GM18507 (cell line): Measurements from ENCODE around the gene LNPK.
A peak's percentile ranks its signal among the peaks of the same experiment; 100 is the strongest.
"Not testable (repeated sequence)": the region's sequence is repeated elsewhere in the genome, so short reads cannot be mapped to it uniquely, and the experiment has no call there.

Experiments
- DNase-seq: peaks from one replicate; pipeline ENCODE4 v3.0.0; 2011; ENCODE audit warnings: low read depth; ENCODE audit not compliant: insufficient read length; ENCODE audit errors: extremely low spot score
- FAIRE-seq: peaks from 2 replicates; lab custom pipeline; 2011; peaks lifted over from hg19 to GRCh38; lab: Jason Lieb, UNC

LNPK gene

GRCh38 chr2:175981551-175981950 lies 20.5 kb downstream of the LNPK start:
- no peak for FAIRE-seq

GRCh38 chr2:175976391-175977157 lies 25.5 kb downstream of the LNPK start:
- DNase-seq: no peak
- FAIRE-seq: peak; percentile 18

More at GRCh38 chr2:175981551-175981950, 20.5 kb downstream of the LNPK start:
- DNase-seq: no peak

GRCh38 chr2:175973373-175973772 lies 28.7 kb downstream of the LNPK start:
- FAIRE-seq: no peak
- no peak for DNase-seq

- no peak for FAIRE-seq
- DNase-seq: no peak
Observed at GRCh38 chr2:175966839-175967238, 35.2 kb downstream of the LNPK start.

- DNase-seq: no peak
- FAIRE-seq: no peak
Observed at GRCh38 chr2:175965773-175966172, 36.3 kb downstream of the LNPK start.

GRCh38 chr2:175964195-175964594 lies 37.9 kb downstream of the LNPK start:
- DNase-seq (no peak), FAIRE-seq (no peak)

GRCh38 chr2:175963171-175963570 lies 38.9 kb downstream of the LNPK start:
- not testable (repeated sequence) for FAIRE-seq, DNase-seq

GRCh38 chr2:175957845-175958244 lies 44.2 kb downstream of the LNPK start:
- no peak for FAIRE-seq
- DNase-seq: no peak

DNA sequence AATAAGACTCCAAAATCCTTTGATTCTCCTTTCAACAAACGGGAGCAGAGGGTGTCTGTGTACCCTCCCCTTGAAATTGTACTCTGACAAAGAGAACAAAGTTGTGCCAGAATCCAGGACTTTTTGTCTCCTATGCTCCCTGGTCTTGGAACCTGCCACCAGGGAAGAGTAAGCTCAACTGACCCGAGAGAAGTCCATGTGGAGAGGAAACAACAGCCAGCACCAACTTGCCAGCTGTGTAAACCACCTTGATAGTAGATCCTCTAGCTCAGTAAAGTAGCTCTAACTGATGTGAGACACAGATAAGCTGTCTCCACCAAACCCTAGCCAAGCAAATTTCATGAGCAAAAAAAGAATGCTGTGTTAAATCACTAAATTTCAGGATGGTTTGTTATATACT lies 46.9 kb downstream of the LNPK start:
- FAIRE-seq (no peak), DNase-seq (no peak)

GRCh38 chr2:175950512-175950911 lies 51.6 kb downstream of the LNPK start:
- DNase-seq (no peak), FAIRE-seq (no peak)

DNA sequence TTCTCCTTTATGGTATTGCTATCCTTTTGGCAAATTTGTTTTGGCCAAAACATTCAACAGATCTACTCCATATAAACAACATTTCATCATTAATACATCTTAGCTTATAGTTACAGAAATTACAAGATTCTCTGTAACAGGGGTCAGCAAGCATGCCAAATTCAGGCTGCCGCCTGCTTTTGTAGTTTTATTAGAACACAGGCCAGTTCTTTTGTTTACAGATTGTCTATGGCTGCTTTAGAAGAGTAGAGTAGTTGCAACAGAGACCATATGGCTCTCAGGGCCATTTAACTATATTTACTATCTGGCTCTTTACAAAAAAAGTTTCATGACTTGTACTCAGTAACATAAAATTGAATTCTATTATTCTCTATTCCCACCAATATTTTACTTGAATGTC lies 53.9 kb downstream of the LNPK start:
- DNase-seq: no peak
- no peak for FAIRE-seq

- FAIRE-seq: no peak
- no peak for DNase-seq
Observed at GRCh38 chr2:175947073-175947472, 55.0 kb downstream of the LNPK start.

DNA sequence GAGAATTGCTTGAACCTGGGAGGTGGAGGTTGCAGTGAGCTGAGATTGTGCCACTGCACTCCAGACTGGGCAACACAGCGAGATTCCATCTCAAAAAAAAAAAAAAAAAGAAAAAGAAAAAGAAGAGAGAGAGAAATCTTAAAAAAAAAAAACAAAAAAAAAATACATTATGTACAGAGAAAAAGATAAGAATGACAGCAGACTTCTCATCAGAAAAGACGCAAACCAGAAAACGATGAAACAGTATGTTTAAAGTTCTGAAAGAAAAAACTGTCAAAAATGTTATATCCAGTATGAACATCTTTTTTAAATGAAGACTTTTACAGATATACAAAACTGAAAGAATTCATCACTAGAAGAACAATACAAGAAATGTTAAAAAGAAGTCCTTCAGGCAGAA lies 60.4 kb downstream of the LNPK start:
- DNase-seq (no peak), FAIRE-seq (no peak)

DNA sequence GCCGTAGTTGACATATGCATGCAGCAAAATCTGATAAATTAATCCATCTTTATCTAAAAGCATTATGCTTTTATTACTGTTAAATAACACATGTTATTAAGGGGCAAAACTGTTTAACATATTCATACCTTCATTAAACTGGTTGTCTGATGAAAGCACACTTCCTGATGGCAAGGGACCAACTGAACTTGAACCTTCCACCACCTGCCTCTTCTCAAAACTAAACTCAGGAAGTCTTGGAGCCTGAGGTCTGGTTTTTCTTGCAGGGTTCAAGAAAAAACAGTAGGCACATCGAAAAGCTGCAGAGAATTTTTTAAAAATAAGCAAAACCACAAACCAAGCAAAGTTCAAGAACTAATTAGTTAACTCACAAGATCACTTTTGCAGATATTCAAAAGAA lies 64.9 kb downstream of the LNPK start:
- DNase-seq: no peak
- FAIRE-seq: no peak

DNA sequence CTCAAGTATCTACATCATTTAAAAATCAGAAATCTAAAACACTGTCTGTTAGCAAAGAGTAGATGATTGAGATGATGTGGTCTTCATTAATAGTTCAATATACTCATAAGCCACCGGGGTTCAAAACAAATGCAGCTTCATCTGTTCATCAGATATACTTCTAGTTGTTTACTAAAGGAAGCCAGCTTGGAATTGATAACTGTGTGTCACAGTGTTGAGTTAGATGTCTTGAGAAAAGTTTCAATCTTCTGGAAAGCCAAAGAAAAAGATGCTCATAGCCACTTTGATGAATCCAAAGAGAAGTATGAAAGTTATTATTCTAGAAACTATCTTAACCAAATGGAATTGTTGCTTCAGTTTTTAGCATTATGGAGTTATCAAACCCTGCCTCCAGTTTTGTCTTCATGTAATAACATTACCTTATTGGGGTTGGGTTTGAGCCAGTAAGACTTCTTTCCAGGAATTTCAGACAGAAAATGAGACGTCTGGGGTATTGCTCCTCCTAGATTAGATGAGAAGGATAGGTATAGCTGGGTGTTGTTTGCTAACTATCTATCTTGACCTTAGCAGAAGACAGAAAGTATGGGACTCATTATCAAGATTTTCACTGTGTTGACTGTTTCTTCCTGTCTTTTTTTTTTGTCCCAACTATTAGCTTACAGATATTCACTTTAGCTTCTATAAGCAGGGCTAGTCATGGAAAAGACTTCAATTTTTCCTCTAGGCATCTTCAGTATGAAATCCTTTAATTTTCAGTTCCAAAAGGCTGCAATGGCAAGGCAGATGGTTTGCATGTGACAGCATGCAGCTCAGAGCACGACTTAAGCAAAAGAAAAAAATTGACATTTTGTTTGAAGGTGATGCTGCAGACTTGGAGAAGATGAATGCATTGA lies 66.5 kb downstream of the LNPK start:
- DNase-seq (no peak), FAIRE-seq (no peak)

GRCh38 chr2:175932675-175933074 lies 69.4 kb downstream of the LNPK start:
- FAIRE-seq: no peak
- no peak for DNase-seq

DNA sequence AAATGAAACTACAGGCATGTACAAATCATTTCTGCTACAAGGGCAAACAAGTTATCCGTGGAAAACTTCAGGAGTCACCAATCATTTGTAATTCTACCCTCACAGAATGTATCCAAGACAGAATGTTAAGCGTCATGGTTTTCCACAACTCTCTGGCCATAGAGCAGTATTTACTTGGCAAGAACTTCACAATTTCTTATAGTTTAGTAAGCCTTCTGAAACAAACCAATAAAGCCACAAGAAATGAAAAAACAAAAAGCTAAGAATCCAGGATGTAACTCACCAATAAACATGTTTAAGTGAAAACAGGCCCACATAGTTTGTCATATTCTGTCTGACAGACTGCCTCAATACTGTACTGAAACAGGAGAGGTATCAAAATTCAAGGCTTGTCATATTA lies 70.3 kb downstream of the LNPK start:
- no peak for DNase-seq

DNA sequence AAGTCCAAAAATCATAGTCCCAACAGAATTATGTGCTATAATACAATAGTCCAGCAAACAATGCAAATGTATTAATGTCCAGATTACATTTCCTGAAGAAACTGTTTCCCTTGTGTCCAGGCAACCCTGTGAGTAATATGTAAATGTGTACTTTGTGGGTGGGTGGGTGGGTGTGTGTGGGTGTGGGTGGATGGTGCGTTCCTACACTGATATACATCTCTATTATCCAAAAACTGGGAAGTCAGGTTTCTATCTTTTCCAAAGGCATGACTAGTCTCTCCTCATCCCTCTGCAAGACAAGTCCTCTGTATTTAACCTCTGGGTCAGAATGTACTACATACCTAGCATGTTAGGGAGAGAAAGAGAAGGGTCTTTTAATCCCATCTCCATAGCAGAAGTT lies 71.6 kb downstream of the LNPK start:
- FAIRE-seq: no peak
- DNase-seq: no peak

More for the DNA sequence above, 70.3 kb downstream of the LNPK start:
- FAIRE-seq: no peak

DNA sequence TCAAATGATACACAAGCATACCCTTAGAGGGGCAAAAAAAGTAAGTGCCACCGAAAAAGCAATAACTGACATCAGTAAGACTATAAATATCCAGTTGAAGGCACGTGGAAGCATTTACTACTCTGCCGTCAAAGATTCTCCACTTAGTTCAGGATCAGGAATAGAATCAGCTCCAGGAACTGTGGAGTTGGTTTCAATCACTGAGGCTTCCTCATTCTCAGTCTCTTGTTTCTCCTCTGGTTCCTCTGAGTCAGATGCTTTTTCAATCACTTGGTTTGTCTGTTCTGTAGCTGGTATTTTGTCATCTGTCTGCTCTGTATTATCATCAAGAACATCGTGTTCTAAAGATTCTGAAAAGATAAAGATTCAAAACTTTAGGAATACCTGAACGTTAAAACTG lies 72.2 kb downstream of the LNPK start:
- FAIRE-seq: no peak
- DNase-seq: no peak

GRCh38 chr2:175926272-175926671 lies 75.8 kb downstream of the LNPK start:
- DNase-seq: no peak
- no peak for FAIRE-seq

DNA sequence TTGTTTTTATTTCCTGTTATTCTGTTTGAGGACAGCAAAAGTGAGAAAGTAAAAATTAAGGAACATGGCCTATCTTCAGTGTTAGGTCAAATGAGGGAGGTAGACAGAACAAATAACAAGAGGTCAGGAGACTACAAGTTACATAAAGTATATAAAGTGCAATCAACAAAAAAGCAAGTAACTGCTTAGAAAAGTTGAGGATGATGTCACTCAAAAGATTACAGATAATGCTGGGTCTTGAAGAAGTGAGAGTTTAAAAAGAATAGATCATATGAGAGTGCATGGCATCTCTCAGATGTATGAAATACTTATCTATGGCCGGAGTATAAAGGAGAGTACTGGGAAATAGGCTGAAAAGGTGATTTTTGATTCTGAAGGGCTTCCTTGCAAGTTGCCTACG lies 79.9 kb downstream of the LNPK start:
- no peak for DNase-seq
- FAIRE-seq: no peak
